Measurements from ENCODE around the gene CDKL4.
A peak's percentile ranks its signal among the peaks of the same experiment; 100 is the strongest.
"Not testable (repeated sequence)": the region's sequence is repeated elsewhere in the genome, so short reads cannot be mapped to it uniquely, and the experiment has no call there.

Gene CDKL4

DNA sequence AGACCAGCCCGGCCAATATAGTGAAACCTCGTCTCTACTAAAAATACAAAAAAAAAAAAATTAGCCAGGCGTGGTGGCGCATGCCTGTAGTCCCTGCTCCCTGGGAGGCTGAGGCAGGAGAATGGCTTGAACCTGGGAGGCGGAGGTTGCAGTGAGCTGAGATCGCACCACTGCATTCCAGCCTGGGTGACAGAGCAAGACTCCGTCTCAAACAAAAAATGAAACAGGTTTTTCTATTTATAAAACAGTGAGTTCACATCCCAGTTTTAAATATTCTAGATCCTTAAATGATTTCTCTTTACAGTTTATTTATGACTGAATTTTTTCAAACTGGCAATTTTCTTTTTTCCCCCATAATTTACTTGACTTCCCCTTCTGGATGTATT lies 102.8 kb downstream of the CDKL4 start:
- not testable (repeated sequence) for DNase-seq

DNA sequence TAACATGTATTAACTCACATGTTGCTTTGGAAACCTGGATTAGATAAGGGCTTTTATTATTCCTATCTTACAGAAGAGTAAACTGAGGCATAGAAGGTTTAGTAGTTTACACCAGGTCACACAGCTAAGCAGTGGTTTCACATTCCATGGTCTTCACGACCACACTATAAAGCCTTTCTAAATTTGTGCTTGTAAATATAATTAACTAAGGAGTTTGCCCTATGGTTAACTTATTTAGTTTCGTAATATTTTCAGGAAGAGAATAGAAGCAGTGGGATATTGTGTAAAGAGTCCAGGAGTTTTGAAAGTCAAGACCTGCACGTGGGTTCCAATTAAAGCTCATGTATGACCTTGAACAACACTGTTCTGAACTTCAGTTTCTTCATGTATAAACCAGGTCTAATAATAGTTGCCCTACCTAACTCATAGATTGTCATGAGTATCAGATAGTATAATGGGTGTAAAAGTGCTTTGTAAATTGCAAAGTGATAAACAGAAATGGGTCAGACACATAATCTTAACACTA lies 103.4 kb downstream of the CDKL4 start:
- DNase-seq = no peak

DNA sequence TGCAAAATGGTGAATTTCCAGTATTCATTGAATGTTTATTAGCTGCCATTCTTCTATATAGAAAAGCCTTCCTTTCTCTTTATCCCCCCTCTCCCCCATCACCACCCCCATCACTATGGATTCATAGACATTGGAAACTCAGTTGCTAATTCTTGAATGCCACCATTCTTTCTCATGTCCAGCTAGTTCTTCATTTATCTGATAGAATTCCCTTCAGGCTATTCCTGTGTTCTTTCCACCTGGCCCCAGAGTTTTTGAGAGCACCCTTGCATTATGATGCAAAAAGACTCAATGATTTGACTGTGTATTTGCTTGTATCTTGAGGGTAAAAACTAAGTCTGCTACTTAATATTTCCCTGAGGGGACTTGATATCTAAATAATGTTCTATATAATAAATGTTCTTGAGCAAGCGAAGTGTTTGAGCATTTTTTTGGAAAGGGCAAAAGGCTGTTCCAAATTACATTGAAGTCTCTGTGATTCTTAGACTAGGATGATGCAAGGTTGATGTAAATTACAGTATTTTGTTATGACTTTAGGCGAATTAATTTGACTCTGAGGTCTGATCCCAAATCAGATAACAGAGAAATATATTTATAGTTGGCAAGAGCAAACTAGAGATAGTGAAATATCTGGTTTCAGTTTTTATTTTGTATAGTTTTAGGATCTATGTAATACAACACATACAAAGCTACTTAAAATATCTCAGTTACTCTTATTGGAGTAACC lies 104.1 kb downstream of the CDKL4 start:
- DNase-seq = no peak

DNA sequence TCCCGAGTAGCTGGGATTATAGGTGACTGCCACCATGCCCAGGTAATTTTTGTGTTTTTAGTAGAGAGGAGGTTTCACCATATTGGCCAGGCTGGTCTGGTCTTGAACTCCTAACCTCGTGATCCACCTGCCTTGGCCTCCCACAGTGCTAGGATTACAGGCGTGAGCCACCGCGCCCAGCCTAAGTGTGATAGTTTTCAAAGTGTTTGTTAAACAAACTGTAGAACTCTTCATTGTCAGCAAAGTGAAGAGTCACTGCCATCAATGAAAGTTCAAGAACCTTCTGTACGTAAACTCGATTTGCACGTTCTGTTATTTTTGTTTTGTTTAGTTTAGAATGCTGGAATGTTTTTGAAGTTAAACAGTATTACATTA lies 104.9 kb downstream of the CDKL4 start:
- DNase-seq = no peak

DNA sequence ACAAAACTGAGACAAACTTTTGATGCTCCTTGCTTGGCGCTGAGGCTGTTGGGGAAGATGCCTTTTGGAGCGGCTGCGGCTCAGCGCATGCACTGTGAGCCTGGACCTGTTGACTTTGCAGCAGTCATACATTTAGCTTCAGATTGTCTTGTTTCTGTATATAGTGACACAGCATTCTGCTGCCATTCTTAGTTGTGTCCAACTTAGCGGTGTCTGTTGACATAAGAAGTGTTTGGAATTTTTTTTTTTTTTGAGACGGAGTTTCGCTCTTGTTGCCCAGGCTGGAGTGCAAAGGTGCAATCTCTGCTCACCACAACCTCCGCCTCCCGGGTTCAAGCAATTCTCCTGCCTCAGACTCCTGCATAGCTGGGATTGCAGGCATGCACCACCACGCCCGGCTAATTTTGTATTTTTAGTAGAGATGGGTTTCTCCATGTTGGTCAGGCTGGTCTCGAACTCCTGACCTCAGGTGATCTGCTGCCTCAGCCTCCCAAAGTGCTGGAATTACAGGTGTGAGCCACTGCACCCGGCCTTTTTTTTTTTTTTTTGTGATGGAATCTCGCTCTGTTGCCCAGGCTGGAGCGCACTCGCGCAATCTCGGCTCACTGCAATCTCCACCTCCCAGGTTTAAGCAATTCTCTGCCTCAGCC lies 105.5 kb downstream of the CDKL4 start:
- DNase-seq = not testable (repeated sequence)

DNA sequence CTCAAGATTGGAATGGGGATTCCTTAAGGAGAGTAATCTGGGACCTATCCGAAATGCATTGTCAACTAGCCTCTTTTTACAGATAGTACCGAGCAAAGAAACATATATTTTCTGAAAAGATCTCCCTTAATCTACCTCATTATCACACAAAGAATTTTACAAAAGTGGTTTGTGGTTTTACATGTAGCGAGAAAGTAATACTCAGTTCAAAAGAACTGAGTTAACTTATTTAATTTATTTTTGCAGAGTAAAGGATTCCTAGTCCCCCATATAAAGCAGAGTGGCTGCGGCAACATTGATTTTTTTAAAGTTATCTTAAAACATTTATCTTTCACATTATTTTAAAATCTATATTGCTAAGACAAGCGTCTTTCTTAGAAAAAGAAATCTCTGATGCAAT lies 107.0 kb downstream of the CDKL4 start:
- no peak for DNase-seq

DNA sequence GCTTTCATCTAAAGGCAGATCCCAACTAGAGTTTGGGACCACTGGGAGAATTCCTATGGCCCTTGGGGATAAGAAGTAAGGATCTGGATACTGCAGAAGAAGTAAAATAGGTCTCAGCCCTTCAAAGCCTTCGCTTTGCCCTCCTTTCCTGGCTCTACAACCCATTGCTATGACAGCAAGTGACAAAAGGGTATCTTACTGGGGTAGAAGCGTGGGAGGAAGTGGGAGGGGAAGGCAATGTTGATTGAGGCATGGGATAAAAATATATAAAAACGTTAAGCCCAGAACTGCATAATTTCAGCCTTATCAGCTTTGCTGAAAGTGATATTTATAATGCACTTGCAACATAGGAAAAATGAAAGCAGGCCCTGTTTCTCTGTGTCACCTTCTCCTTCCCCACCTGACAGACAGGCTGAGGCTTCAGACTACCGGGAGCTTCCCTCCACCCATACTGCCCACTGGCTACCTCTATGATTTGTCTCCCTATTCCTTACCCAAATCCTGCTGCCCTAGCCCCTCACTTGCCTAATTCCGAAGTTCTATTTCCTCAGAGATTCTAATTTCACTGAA lies 108.0 kb downstream of the CDKL4 start:
- no peak for DNase-seq

DNA sequence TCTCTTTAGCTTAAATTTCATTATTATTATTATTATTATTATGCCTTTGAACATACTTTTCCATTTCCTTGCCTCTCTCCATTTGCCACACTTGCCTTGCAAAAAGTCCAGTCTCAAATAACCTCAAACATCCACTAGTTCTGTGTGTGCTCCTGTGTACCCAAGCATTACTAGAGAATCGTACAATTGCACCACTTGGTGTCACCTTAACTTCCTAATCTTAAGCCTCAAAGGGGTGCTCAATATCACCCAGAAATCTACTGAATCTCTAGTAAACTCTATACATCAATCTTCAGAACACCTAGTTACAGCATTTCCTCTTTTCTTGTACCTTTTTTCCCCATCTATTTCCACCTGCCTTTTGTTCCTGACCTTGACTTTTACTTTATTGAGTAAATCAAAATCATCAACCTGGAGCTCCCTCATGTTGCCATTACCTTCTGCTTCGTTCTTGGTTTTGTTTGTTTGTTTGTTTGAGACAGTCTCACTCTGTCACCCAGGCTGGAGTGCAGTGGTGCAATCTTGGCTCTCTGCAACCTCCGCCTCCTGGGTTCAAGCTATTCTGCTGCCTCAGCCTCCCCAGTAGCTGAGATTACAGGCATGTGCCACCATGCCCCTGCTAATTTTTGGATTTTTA lies 110.4 kb downstream of the CDKL4 start:
- DNase-seq = no peak

DNA sequence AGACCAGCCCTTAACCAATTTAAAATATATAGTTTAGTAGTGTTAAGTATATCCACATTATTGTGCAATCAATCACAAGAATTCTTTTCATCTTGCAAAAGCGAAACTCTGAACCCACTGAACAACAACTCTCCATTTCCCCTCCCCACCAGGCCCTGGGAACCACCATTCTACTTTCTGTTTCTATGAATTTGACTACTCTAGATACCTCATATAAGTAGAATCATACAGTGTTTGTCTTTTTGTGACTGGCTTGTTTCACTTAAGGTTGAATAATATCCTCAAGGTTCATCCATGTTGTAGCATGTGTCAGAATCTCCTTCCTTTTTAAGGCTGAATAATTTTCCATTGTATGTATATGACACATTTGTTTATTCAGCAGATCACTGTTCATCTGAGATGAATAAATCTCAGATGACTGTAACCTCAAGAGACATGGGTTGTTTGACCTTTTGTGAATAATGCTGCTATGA lies 114.8 kb downstream of the CDKL4 start:
- DNase-seq = peak; percentile 57

DNA sequence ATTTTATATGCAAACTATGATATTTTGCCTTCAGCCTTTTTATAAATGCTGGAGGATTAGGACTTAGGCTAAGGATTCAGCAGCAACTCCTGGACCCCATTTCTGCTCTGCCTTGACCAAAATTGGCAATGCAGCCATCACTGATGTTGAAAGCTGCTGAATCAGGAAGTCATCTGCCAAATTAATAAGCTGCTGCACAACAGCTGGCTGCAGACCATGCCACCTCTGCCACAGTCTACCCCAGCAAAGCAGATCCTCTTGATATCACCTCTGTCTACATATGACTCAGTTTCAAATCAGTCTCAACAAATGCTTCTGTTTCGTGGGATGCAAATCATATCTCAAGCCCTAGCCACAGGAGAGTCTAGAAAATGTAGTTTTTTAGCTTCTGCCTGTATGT lies 115.8 kb downstream of the CDKL4 start:
- DNase-seq = peak; percentile 57

Data from activated effector memory CD4-positive, alpha-beta T cell treated with Interleukin-2 at 50 U/mL for 16 hours (primary cell).